ENCODE results near the gene STK32B. TPM values are rescaled to one million over a fixed set of nuclear protein-coding genes. Genes with fewer than 3 reads are reported as not detected.
"Not testable (repeated sequence)": the region's sequence is repeated elsewhere in the genome, so short reads cannot be mapped to it uniquely, and the experiment has no call there.

The STK32B gene
- total and polyA plus RNA-seq, 9 of the 15 experiments (the other 6 are each of a cell fraction or from before 2014, with no cell fraction given), result 0.03 to 0.20 (median 0.07) TPM; not detected in 2

- no peak overlapping the region for H2AFZ ChIP-seq (ENCODE audit: low read depth, low read length)
- no peak overlapping the region for H3K4me2 ChIP-seq (ENCODE audit: insufficient read depth, low read length)
- in situ Hi-C loops (cut with MboI), result no loop called here
- H3K27ac ChIP-seq (ENCODE audit: extremely low read depth, low read depth, low read length), result no peak overlapping the region
- no peaks in the 10 kb centered on the region for H3K4me1 ChIP-seq (replicated peaks in 1 of 2; ENCODE audit: control insufficient read depth in 2 of 2, insufficient read depth in 2 of 2, low read length in 2 of 2)
- no peak for TF ChIP-seq EP300 (IDR thresholded peaks at IDR 0.05; ENCODE audit: low read length)
- no peak for TF ChIP-seq ESRRA (IDR thresholded peaks at IDR 0.05; ENCODE audit: borderline replicate concordance, low read depth)
- no peak for TF ChIP-seq TBL1XR1 (IDR thresholded peaks at IDR 0.05; ENCODE audit: low read length in 2 of 2)
- no peak for TF ChIP-seq ZNF41 (CRISPR knock-in tag; conservative IDR thresholded peaks at IDR 0.05)
- no peak for TF ChIP-seq HNRNPLL (IDR thresholded peaks at IDR 0.05; ENCODE audit: low read depth, low read length, poor library complexity, severe bottlenecking)
- TF ChIP-seq ARHGAP35 (IDR thresholded peaks at IDR 0.05; ENCODE audit: partially characterized antibody), result no peak
- TF ChIP-seq CBX3 (IDR thresholded peaks at IDR 0.05; ENCODE audit: borderline replicate concordance in 1 of 2, low read length in 2 of 2), result no peak
- TF ChIP-seq PURB (CRISPR knock-in tag; IDR thresholded peaks at IDR 0.05; ENCODE audit: low read depth), result no peak
- TF ChIP-seq KLF16 (IDR thresholded peaks at IDR 0.05), result no peak
- TF ChIP-seq MTF1 (CRISPR knock-in tag; IDR thresholded peaks at IDR 0.05; ENCODE audit: borderline replicate concordance), result no peak
- no peak for TF ChIP-seq CBX2 (IDR thresholded peaks at IDR 0.05; ENCODE audit: insufficient read depth, low read length, poor library complexity, severe bottlenecking)
- TF ChIP-seq ZNF24 (IDR thresholded peaks at IDR 0.05), result no peak
- no peak for TF ChIP-seq ZNF780A (CRISPR knock-in tag; IDR thresholded peaks at IDR 0.05)
- no peak for TF ChIP-seq USF1 (CRISPR knock-in tag; IDR thresholded peaks at IDR 0.05)
- H4K20me1 ChIP-seq (replicated peaks; ENCODE audit: control insufficient read depth, insufficient read depth, low read length), result no peaks in the 10 kb centered on the region
- FAIRE-seq (no peak), DNase-seq (ENCODE audit: extremely low read depth in 1 of 4, low spot score in 3 of 4) (no peak), ATAC-seq (no peak)
- H3K4me3 ChIP-seq, result no peak overlapping the region
- H3K9ac ChIP-seq (ENCODE audit: insufficient read depth in 1 of 2, low read depth in 2 of 2, low read length in 2 of 2), result no peak overlapping the region
- intact Hi-C loops (cut with micrococcal nuclease), result no loop called here
- CTCF ChIA-PET (ENCODE audit: low intra/inter-chr PET ratio), result no interaction called here
- POLR2A ChIA-PET, result no interaction called here
- no peaks in the 10 kb centered on the region; the same call in 1 of the 2 replicates for H3K9me3 ChIP-seq (replicated peaks; ENCODE audit: control insufficient read depth, insufficient read depth, low read depth, low read length)
- H3K9me1 ChIP-seq (ENCODE audit: control insufficient read depth, insufficient read depth, low read length), result no peaks in the 10 kb centered on the region
- H3K27me3 ChIP-seq (ENCODE audit: control insufficient read depth in 2 of 2, insufficient read depth in 2 of 2, low read length in 2 of 2), result peaks cover 0 to 5% of the 10 kb centered on the region in 2 experiments; a peak in 1 of 5 replicates
- WGBS (ENCODE audit: insufficient coverage, low coverage, missing lambda C conversion rate), result 2% methylated on average over 3 of the region's 3 CpGs
- BruUV-seq (replicated peaks), result no TSS peak
- no peaks in the 10 kb centered on the region for H3K79me2 ChIP-seq (ENCODE audit: control insufficient read depth, insufficient read depth, low read length)
- H3K36me3 ChIP-seq (ENCODE audit: control insufficient read depth, insufficient read depth, low read length), result no peaks in the 10 kb centered on the region
Measured at GRCh38 chr4:5066101-5066500, 14.8 kb downstream of the STK32B start.

GRCh38 chr4:5066968-5067367, 15.7 kb downstream of the STK32B start:
- intact Hi-C loops (cut with micrococcal nuclease); ATAC-seq; CTCF ChIA-PET (ENCODE audit: low intra/inter-chr PET ratio); DNase-seq (ENCODE audit: extremely low read depth in 1 of 4, low spot score in 3 of 4); H3K4me1 ChIP-seq (replicated peaks in 1 of 2; ENCODE audit: control insufficient read depth in 2 of 2, insufficient read depth in 2 of 2, low read length in 2 of 2); H2AFZ ChIP-seq (ENCODE audit: low read depth, low read length); H3K9ac ChIP-seq (ENCODE audit: insufficient read depth in 1 of 2, low read depth in 2 of 2, low read length in 2 of 2); H4K20me1 ChIP-seq (replicated peaks; ENCODE audit: control insufficient read depth, insufficient read depth, low read length); in situ Hi-C loops (cut with MboI); H3K79me2 ChIP-seq (ENCODE audit: control insufficient read depth, insufficient read depth, low read length); H3K4me3 ChIP-seq; BruUV-seq (replicated peaks); H3K27me3 ChIP-seq (ENCODE audit: control insufficient read depth in 2 of 2, insufficient read depth in 2 of 2, low read length in 2 of 2); FAIRE-seq; H3K4me2 ChIP-seq (ENCODE audit: insufficient read depth, low read length); H3K36me3 ChIP-seq (ENCODE audit: control insufficient read depth, insufficient read depth, low read length); H3K27ac ChIP-seq (ENCODE audit: extremely low read depth, low read depth, low read length); H3K9me1 ChIP-seq (ENCODE audit: control insufficient read depth, insufficient read depth, low read length); H3K9me3 ChIP-seq (replicated peaks; ENCODE audit: control insufficient read depth, insufficient read depth, low read depth, low read length): not testable (repeated sequence)
- POLR2A ChIA-PET, result interaction anchor here (0.6 kb wide), 1 partner anchor 329 kb away, joined by 3 read pairs; no protein-coding TSS in a partner anchor
- WGBS (ENCODE audit: insufficient coverage, low coverage, missing lambda C conversion rate), result 2% methylated on average over 3 of the region's 3 CpGs
